GM12892 (cell line): ENCODE measurements around the gene SIK3.

Experiments
- POLR2A ChIP-seq: IDR thresholded peaks from 2 replicates; pipeline ENCODE4 v1.6.1; 2011; ENCODE audit warnings: low read depth, low read length, control low read depth
- POLR2AphosphoS5 ChIP-seq: IDR thresholded peaks from 2 replicates; pipeline ENCODE4 v1.6.1; 2011; ENCODE audit warnings: low read depth, low read length, control low read depth

DNA sequence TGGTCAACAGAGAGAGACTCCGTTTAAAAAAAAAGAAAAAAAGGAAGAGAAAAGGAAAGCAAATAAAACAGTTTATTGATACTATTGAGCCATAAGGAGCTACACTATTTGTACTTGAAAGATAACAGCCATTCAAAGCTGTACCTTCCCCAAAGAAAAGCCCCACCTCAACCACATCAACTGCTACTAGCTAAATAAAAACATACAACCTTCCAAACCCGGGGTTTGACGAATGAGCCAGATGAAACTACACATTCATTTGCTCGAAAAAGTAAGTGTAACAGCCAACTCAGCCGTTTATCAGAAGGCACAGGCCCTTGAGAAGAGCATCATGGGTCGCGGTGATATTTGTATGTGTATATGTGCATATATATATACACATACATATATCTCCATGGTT, 78.4 kb downstream of the SIK3 start:
- no peak for TF ChIP-seq POLR2A
- TF ChIP-seq POLR2AphosphoS5: no peak
